ENCODE results near the gene GABPB2. TPM values are rescaled to one million over a fixed set of nuclear protein-coding genes. Genes with fewer than 3 reads are reported as not detected.

The GABPB2 gene
- total and polyA plus RNA-seq, 2 of the 13 experiments (the other 11 are each of a cell fraction or from before 2014, with no cell fraction given) = 0.09 TPM; not detected in 1

DNA sequence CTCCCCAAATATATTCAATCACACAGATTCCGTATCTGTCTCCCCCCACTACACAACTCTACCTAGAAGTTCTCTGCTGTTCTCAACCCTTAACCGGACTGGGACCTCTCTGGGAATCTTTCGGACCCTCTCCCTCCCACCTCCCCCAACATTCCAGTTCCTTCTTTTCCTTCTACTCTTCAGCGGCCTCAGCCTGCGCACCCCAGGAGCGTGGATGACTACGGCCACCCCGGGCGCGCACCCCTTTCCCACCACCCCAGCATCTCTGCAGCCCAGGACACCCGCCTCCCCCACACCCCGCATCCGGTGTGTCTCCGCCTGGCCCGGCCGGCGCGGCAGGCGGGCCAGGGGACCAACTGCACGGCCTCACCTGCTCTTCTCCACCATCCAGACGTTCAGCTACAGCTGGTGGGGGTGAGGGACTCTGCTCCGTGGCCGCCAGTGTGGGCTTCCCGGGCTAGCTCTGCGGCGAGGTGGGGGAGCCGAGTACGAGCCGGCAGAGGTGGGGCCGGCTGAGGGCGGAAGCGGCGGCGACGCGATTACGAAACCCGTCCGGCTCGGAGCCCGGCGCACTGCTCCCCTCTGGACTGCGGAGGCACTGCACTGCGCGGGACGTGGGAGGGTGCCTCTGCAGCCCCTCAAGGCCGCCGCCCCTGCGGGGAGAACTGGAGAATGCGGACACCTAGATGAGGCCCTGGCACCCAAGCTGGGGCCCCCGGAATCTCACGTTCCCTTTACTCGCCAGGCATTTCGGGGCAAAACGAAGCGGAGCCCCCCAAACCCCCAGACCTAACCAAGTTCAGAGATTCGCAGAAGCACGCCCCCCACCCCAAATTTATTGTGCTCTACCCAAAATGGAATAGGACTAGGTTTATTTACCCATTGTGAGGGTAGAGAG lies 11.2 kb upstream of the GABPB2 start, which contains the start of gene CDC42SE1 (continued):
- TF ChIP-seq, protein P1, sequence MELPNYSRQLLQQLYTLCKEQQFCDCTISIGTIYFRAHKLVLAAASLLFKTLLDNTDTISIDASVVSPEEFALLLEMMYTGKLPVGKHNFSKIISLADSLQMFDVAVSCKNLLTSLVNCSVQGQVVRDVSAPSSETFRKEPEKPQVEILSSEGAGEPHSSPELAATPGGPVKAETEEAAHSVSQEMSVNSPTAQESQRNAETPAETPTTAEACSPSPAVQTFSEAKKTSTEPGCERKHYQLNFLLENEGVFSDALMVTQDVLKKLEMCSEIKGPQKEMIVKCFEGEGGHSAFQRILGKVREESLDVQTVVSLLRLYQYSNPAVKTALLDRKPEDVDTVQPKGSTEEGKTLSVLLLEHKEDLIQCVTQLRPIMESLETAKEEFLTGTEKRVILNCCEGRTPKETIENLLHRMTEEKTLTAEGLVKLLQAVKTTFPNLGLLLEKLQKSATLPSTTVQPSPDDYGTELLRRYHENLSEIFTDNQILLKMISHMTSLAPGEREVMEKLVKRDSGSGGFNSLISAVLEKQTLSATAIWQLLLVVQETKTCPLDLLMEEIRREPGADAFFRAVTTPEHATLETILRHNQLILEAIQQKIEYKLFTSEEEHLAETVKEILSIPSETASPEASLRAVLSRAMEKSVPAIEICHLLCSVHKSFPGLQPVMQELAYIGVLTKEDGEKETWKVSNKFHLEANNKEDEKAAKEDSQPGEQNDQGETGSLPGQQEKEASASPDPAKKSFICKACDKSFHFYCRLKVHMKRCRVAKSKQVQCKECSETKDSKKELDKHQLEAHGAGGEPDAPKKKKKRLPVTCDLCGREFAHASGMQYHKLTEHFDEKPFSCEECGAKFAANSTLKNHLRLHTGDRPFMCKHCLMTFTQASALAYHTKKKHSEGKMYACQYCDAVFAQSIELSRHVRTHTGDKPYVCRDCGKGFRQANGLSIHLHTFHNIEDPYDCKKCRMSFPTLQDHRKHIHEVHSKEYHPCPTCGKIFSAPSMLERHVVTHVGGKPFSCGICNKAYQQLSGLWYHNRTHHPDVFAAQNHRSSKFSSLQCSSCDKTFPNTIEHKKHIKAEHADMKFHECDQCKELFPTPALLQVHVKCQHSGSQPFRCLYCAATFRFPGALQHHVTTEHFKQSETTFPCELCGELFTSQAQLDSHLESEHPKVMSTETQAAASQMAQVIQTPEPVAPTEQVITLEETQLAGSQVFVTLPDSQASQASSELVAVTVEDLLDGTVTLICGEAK (IDR thresholded peaks at IDR 0.05) = no peak
- TF ChIP-seq, protein P1 (CRISPR knock-in tag; IDR thresholded peaks at IDR 0.05) = peak; percentile 38; the same call in 1 of the 2 replicates
- TF ChIP-seq TGIF2 (CRISPR knock-in tag; IDR thresholded peaks at IDR 0.05) (peak; percentile 52; the same call in 1 of the 2 replicates), U2AF1 (optimal IDR thresholded peaks at IDR 0.05; ENCODE audit: low read depth, low read length) (no peak), REL (CRISPR knock-in tag; conservative IDR thresholded peaks at IDR 0.05) (no peak; the same call in 1 of the 2 replicates), AKAP8 (CRISPR knock-in tag; IDR thresholded peaks at IDR 0.05) (no peak), NRL (CRISPR knock-in tag; IDR thresholded peaks at IDR 0.05; ENCODE audit: borderline replicate concordance) (no peak)
- TF ChIP-seq, protein P2, sequence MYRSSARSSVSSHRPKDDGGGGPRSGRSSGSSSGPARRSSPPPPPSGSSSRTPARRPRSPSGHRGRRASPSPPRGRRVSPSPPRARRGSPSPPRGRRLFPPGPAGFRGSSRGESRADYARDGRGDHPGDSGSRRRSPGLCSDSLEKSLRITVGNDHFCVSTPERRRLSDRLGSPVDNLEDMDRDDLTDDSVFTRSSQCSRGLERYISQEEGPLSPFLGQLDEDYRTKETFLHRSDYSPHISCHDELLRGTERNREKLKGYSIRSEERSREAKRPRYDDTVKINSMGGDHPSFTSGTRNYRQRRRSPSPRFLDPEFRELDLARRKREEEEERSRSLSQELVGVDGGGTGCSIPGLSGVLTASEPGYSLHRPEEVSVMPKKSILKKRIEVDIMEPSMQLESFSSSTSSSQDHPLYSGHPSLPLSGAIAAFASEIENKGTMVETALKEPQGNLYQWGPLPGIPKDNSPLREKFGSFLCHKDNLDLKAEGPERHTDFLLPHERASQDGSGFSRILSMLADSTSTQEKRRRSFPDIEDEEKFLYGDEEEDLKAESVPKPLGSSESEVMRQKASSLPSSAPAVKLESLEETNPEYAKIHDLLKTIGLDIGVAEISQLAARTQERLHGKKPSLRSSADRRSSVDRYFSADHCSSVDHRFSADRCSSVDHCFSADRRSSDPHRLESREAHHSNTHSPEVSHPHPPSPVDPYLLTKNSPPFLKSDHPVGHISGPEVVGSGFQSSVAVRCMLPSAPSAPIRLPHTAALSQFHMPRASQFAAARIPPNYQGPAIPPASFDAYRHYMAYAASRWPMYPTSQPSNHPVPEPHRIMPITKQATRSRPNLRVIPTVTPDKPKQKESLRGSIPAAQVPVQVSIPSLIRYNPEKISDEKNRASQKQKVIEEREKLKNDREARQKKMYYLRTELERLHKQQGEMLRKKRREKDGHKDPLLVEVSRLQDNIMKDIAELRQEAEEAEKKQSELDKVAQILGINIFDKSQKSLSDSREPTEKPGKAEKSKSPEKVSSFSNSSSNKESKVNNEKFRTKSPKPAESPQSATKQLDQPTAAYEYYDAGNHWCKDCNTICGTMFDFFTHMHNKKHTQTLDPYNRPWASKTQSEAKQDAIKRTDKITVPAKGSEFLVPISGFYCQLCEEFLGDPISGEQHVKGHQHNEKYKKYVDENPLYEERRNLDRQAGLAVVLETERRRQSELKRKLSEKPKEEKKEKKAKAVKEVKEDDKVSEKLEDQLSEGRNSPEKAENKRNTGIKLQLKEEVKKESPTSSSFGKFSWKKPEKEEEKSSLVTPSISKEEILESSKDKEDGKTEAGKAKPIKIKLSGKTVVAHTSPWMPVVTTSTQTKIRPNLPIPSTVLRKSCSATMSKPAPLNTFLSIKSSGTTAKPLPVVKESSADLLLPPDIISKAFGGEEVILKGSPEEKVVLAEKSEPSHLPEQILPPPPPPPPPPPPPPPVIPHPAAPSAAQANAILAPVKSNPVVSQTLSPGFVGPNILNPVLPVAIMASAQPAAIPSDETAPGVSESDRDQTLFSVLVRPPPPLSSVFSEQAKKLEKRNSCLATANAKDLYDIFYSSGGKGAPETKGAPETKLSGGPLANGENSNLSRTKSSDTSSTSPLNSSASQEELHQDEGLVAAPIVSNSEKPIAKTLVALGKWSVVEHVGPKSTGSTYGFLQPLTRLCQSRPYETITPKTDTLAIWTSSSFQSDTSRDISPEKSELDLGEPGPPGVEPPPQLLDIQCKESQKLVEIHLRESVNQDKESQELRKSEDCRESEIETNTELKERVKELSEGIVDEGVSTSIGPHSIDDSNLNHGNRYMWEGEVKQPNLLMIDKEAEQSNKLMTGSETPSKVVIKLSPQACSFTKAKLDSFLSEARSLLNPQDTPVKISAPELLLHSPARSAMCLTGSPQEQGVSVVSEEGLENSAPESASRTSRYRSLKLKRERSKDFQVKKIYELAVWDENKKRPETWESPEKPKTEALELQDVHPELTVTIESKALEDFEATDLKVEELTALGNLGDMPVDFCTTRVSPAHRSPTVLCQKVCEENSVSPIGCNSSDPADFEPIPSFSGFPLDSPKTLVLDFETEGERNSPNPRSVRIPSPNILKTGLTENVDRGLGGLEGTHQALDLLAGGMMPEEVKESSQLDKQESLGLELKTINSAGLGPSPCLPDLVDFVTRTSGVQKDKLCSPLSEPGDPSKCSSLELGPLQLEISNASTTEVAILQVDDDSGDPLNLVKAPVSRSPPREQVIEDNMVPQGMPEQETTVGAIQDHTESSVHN (CRISPR knock-in tag; IDR thresholded peaks at IDR 0.05) = 0 out of 2 replicates have a peak, but pooled peaks have one; percentile 35
- TF ChIP-seq, protein P3, sequence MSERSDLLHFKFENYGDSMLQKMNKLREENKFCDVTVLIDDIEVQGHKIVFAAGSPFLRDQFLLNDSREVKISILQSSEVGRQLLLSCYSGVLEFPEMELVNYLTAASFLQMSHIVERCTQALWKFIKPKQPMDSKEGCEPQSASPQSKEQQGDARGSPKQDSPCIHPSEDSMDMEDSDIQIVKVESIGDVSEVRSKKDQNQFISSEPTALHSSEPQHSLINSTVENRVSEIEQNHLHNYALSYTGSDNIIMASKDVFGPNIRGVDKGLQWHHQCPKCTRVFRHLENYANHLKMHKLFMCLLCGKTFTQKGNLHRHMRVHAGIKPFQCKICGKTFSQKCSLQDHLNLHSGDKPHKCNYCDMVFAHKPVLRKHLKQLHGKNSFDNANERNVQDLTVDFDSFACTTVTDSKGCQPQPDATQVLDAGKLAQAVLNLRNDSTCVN (CRISPR knock-in tag; IDR thresholded peaks at IDR 0.05; ENCODE audit: borderline replicate concordance) = peak; percentile 44; the same call in 1 of the 2 replicates
